Activated CD8-positive, alpha-beta memory T cell treated with anti-CD3 and anti-CD28 coated beads for 36 hours (primary cell): Measurements from ENCODE around the gene ACOXL. TPM values are rescaled to one million over a fixed set of nuclear protein-coding genes. Genes with fewer than 3 reads are reported as not detected.
"Not testable (repeated sequence)": the region's sequence is repeated elsewhere in the genome, so short reads cannot be mapped to it uniquely, and the experiment has no call there.

ENCODE experiments used
- CTCF ChIA-PET: fragments of 350-600 bp; sonication (Branson Sonifier 250); formaldehyde crosslinking; loops from one replicate; lab custom pipeline; 2021; ENCODE audit warnings: antibody characterized with exemption; lab: Charles Lee
- POLR2A ChIA-PET: fragments of 350-600 bp; sonication (Branson Sonifier 250); formaldehyde crosslinking; loops from one replicate; lab custom pipeline; 2021; ENCODE audit warnings: antibody characterized with exemption; lab: Charles Lee
- total RNA-seq, 2 experiments: library from RNA; stranded (reverse); gene quantifications; one replicate each; pipeline ENCODE4 v1.2.3, GENCODE V29; 2021

Gene ACOXL
- total RNA-seq, 2 experiments from 2014 or later, result 0.23 to 0.30 TPM

DNA sequence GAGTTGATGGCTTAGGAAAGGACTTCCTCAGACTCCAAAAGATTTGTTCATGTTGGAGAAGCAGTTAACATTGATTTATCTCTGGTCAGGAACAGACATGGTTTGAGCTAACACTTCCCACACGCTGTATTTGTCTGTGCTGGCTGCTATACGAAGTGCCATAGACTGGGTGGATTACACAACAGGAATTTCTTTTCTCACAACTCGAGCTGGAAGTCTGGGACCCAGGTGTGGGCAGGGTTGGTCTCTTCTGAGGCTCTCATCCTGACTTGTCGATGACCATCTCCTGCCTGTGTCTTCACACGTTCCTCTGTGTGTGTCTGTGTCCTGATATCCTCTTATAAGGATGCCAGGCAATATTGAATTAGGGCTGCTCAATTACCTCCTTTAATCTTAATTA is 224.9 kb downstream of the ACOXL start:
- POLR2A ChIA-PET, result no interaction called here
- CTCF ChIA-PET, result no interaction called here

DNA sequence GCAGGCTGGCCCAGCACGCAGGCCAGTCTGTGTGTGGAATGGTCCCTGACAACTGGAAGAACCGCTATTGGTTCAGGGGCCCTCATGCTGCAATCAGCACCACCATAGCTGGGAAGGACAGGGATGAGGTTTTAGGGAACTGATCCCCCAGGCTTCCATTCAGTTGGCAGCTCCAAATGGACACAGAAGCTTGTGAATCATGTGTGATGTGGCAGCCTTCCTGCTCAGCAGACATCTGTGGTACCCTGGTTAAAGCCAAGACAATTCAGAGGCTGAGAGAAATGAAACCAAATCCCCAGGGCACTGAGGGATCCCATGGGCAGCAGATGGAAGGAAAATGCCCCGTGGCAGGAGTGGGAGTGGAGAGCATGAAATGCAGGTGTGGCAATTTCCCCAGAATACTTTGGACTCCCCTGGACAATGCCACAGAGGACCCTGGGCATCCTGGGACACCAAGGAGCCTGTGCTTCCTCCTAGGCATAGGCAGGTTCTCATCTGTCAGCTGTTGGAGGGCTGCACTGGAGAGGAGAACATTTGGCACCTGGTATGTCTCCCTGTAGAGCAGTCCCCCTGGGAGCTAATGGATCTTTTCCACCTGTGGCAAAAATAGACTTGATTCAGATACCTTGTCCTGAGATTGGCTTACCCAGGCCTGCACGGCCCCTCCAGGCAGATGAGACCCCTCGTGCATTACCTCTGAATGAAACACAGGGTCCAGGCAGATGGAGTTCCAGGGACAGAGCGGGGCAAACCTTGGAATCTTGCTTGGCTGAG is 226.2 kb downstream of the ACOXL start:
- POLR2A ChIA-PET, result no interaction called here
- CTCF ChIA-PET, result no interaction called here

DNA sequence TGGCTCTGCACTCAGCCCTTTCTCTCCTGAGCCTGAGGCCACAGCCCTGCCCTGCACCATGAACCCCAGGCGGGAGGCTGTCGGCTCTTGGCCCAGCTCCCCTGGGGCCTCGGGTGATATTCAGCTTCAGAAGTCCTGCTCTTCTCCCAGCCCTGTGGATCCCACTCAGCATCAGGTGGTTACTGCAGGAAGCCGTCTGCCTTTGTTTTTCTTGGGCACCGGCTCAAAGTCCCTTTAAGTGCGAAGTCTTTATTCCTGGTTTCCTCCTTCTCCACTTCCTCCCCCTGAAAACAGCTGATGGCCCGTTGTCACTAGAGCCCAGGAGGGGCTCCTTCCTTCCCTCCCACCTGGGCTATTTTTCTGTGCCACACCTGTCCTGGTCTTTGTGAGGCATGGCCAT is 226.8 kb downstream of the ACOXL start:
- ChIA-PET CTCF (no interaction called here), POLR2A (no interaction called here)

DNA sequence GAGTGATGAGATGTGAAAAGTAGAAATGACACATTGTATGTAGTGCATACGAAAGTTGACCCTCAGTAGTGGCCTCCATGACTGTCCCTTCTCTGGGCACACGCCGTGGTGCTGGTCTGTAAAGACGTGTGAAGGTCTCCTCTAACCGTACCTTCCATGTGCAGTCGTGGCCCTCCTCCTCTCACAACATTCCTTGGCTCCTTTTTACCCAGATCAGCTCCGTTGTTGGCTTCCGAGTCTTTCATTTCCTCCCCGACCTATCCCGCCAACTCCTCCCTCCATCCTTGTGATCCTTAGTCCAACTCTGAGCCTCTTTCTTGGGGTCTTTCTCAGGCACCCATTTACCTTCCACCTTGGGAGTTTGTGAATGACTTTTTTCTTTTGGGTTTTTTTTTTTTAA is 227.9 kb downstream of the ACOXL start:
- CTCF ChIA-PET, result no interaction called here

DNA sequence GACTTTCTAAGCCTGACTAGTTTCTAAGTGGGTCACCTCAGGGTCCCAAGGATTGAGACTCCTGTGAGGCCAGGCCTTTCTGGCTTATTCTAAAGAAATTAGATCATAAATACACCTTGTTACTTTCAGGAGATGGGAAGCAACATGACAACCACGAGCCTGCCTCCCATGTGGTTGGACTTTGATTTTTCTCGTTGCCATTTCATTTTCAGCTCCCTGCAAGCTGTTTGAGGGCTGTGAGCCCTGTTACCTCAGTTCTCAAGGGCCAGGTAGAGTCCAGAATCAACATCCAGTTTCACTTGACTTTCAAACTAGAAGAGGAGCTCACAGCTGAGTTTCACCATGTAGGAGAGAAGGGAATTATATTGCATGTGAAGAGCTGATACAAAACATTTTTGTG is 228.6 kb downstream of the ACOXL start:
- ChIA-PET CTCF (no interaction called here), POLR2A (no interaction called here)

More for the DNA sequence above, 227.9 kb downstream of the ACOXL start:
- POLR2A ChIA-PET, result no interaction called here

DNA sequence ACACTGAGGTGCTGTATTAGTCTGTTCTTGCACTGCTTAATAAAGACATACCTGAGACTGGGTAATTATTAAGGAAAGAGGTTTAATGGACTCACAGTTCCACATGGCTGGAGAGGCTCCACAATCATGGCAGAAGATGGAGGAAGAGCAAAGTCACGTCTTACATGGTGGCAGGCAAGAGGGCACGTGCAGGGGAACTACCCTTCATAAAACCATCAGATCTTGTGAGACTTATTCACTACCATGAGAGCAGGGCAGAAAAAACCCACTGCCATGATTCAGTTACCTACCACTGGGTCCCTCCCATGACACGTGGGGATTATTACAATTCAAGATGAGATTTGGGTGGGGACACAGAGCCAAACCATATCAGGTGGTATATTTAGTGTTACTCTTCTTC is 229.3 kb downstream of the ACOXL start:
- POLR2A ChIA-PET, CTCF ChIA-PET: not testable (repeated sequence)

DNA sequence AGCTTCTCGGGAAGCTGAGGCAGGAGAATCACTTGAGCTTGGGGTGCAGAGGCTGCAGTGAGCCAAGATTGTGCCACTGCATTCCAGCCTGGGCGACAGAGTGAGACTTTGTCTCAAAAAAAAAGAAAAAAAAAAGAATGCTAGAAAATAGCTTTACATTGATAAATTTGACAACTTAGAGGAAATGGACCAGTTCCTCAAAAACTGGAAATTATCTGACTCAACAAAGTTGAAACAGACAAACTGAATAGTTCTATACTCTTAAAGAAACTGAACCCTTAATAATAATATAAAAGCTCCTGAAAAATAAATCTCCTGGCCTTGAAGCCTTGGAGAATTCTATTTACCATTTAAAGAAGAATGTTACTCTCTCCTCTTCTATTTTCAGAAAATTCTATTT is 237.3 kb downstream of the ACOXL start:
- ChIA-PET POLR2A (no interaction called here), CTCF (no interaction called here)

DNA sequence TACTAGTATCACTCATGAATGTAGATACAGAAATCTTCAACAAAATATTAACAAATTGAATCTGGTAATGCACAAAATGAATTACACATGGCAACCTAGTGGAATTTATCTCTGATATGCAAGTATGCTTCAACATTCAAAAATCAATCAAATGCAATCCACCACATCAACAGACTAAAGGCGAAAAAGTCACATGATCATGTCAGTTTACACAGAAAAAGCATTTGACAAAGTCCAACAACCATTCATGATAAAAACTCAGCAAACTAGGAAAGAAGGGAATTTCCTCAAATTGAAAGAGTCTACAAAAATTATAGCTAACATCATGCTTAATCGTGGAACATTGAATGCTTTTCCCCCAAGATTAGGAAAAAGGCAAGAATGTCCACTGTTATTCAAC is 237.8 kb downstream of the ACOXL start:
- ChIA-PET POLR2A (no interaction called here), CTCF (no interaction called here)

DNA sequence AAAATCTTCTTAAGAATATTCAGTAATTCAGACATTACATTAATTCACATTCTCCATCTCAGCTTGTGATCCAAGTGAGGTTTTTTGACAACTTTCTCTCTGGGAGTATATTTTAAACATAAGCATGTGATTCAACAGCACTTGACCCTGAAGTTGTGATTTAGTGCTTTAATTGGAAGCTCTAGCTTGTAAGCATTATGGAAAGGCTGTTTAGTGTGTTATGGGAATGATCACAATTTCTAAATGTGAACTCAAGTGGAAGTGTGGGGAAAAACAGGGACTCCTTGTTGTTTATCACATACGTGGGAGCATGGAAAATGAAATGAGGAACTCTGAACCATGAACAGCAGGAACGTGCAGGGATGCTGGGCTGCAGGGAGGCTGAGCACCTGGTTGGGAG is 239.4 kb downstream of the ACOXL start:
- CTCF ChIA-PET, result no interaction called here
- POLR2A ChIA-PET, result no interaction called here

DNA sequence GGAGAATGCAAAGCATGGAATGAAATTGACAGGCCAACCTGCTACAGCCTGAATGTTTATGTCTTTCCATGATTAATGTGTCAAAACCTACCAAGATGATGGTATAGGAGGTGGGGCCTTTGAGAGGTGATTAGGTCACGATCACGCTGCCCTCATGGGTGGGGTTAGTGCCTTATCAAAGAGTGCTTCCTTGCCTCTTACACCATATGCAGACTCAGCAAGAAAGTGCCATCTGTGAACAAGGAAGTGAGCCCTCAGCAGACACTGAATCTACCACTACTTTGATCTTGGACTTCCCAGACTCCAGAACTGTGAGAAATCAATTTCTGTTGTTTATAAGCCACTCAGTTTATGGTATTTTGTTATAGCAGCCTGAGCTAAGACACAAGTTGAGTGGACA is 240.9 kb downstream of the ACOXL start:
- ChIA-PET CTCF (no interaction called here), POLR2A (no interaction called here)

DNA sequence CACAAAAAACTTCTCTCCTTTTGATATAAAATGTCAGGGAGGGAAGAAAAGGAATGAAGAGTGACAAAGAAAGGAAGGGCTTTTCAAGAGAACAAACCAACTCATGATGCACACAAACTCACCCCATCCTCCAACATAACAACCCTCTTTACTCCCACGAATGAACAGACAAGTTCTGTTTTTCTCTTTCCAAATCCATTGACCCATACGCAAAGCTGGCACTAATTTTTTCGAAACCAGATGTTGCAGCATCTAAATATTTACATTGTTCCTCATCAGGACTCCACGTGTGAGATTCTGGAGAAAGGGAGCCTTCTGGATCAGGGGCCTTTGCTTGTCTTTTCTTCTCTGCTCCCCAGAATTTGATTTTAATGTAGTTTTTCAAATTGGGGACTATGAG is 245.0 kb downstream of the ACOXL start:
- POLR2A ChIA-PET, result no interaction called here
- CTCF ChIA-PET, result no interaction called here

DNA sequence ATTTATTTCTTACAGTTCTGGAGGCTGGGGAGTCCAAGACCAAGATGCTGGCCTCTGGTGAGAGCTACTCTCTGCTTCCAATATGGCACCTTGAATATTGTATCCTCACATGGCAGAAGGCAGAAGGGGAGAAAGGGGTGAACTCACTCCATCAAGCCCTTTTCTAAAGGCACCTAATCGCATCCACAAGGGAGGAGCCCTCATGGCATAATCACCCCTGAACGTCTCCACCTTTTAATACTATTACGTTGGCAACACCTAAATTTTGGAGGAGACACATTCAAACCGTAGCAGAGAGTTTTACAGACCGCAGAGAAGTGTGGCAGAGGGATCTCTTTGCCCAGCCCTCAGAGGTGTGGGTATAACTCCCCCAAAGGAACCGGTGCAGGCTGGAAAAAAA is 245.8 kb downstream of the ACOXL start:
- ChIA-PET POLR2A (no interaction called here), CTCF (no interaction called here)

DNA sequence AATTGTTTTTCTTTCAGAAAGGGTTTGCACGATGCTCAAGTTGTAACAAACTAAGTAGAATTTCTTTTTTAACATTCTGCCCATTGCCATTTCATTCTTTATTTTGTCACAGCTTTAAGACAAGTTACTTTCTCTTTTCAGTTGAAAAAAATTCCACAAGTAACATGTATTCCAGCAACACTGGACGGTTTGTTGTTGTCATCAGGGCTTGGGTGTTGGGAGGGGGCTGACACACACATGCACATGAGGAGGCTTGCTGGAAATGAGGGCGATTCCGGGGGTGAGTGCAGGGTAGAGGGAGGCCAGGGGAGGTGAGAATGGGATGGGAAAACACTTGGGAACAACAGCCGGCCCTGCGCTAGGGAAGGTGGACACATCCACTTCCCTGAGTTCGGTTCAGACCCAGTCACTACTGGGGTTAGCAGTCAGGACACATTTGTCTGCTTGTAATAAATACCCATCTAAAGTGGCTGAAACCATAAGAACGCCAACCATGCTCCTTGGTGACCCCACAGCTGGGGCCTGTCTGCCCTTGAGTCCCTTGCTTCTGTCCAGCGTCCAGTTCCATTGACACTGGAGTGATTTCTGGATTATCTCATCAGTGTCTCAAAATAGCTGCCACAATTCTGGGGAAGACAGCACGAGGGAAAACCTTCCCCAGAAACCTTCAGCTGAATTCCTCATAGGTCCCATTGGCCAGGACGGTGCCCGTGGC is 246.5 kb downstream of the ACOXL start:
- CTCF ChIA-PET, result no interaction called here
- POLR2A ChIA-PET, result no interaction called here

DNA sequence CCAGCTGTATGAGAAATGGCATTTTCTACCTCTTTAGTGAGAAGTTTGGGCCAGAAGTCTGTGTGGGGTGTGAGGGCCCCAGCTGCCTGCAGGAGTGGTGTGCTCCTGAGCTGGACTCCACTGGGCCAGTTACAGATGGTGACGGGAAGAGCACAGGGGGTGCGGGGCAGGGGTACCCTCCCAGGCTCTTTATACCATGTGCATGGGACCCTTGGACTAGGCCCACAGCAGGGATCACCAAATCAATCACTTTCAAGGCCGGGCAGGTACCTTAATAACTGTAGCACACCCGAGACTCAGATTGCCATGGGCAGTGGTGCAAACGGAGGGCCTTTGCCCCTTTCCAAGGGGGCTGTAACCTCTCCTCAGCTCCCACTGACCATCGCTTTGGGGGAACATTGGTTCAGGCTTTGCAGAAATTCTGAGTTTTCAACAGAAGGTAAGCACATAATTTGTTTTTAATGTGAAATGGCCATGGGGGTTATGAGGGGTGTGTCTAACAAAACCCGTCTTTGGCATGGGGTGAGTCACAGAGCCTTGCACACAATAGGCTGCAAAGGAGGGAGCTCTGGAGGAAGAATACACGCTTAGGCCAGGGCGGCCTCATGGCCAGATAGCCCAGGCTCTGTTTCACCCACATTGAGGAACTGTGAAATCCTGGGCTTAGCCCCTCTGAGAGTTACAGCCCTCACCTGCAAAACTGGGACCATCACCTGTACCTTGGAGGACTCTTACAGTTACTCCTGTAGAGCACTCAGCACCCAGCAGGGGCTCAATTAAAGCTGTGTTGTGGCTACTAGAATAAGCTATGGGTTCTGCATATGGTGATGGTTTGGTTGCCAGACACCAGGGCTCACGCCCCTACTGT is 247.3 kb downstream of the ACOXL start:
- ChIA-PET CTCF (no interaction called here), POLR2A (no interaction called here)

DNA sequence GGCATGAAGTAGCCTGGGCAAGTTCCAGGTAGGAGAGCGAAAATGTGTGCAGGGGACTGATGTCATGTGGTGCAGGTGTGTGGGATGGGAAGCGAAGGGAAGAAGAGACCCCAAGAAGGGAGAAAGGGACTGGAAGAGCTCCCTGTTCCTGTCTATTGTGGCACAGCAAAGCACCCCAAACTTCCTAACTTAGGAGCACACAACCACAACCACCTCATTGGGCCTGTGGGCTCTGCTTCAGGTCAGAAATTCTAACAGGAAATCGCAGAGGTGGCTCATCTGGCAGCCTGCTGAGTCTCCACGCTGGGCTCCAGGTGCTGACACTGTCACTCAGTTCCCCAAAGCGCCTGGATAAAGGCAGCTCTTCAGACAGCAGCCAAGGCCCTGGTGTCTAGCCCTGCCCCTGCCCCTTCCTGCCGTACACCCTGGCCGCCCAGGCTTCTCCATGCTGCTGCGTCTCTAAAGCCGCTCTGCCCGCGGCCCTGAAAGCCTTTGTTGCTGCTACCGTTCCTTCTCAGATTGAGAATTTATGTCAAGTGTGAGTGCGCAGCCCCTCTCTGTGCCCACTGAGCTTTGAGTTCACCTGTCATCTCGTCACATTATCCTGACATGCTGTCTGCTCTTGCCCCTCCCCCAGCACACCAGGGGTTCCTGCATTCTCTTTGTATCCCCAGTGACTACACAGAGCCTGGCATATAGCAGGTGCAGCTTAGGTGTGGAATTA is 248.1 kb downstream of the ACOXL start:
- ChIA-PET CTCF (no interaction called here), POLR2A (no interaction called here)

DNA sequence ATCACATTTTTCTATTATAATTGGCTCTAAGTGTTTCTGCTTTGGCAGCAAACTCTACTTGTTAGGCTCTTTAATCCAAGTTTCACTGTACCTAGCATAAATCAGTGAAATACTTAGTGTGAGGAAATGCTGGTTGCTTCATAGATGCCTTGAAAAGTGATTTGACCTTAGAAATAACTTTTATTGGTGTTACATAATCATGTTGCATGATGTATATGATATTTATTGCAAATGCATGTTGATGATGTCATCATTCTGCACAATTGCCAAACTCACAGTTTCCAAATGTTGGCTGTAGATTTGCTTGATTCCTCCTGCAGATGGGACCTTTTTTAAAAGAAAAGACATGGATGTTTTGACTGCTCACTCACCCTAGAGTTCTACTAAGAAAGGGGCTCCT is 250.8 kb downstream of the ACOXL start:
- ChIA-PET POLR2A (no interaction called here), CTCF (no interaction called here)

DNA sequence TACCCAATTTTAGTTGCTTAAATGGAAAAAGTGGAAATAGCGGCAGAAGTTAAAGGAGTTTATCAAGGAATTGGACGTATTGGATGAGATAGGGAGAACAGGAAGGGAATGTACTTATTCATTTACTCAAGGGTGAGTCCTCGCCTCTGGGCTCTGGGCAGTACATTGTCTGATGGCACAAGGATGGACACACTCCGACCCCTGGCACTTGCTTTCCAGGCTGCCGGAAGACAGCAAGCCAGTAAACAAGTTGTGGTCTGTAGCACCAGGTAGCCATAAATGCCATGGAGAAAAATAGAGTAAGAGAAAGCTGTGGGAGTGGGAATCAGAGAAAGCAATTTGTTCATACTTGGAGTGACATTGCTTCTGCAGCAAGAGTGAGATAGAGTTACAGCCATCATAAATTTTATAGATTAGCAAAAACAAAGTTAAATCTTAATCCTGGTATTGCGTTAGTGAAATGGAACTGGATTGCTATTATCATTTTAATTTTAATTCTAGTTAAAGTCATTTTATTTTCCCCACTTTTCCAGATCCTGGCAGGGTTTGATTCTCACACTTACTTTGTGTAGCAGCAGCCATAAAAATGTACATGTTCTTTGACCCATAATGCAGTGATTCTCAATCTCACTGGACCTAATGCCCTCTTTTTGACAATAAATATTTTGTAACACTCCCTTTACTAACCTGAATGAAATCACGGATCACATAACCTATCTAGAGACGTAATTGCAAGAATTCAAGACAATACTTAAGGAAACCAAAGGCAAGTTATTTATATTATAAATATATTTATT is 252.5 kb downstream of the ACOXL start:
- ChIA-PET POLR2A (no interaction called here), CTCF (no interaction called here)

DNA sequence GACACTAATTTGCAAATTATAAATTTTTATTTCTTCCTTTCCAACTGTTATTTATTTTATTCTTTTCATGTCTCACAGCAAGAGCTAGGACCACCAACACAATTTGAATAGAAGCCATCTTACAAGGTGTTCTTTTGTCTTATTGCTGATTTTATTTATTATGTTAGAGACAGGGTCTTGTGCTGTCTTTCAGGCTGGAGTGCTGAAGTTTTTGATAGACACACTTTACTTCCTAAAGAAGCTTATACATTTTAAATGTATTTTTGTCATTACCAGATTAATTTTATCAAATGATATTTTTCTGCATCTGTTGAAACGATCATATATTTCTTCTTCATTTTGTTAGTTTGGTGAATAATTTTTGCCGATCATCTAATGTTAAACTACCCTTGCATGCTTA is 258.1 kb downstream of the ACOXL start:
- CTCF ChIA-PET, result no interaction called here
- POLR2A ChIA-PET, result no interaction called here

DNA sequence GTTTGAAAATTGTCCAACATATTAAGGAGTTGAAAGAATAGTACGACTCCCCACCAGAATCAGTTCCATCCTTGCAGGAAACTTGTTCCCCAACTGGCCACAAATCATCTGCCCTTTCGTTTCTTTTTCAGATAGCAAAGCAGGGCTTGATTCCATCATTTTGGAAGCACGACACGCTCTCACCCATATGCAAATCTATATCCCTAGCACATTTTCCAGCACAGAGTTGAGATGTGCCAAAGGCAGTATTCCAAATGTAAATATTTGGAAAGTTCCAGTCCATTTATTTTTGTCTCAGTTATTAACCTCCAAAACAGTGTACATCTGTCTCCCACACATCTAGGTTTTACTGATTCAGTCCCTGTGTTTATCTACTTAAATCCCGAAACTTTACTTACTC is 259.5 kb downstream of the ACOXL start:
- ChIA-PET CTCF (interaction anchor here (1.1 kb wide), 1 partner anchor 91 kb away, joined by 3 read pairs; no protein-coding TSS in a partner anchor), POLR2A (no interaction called here)
